GM21825 (cell line): ENCODE measurements around the gene SOHLH1.

Experiments used
- ATAC-seq: cut with Tn5 transposase; IDR thresholded peaks from one replicate; pipeline ENCODE4 v1.9.1; 2021; ENCODE audit warnings: mild to moderate bottlenecking, moderate library complexity; ENCODE audit not compliant: unreplicated experiment

Gene SOHLH1

GRCh38 chr9:135731454-135731853 is 32.2 kb upstream of the SOHLH1 start:
- ATAC-seq, result no peak

DNA sequence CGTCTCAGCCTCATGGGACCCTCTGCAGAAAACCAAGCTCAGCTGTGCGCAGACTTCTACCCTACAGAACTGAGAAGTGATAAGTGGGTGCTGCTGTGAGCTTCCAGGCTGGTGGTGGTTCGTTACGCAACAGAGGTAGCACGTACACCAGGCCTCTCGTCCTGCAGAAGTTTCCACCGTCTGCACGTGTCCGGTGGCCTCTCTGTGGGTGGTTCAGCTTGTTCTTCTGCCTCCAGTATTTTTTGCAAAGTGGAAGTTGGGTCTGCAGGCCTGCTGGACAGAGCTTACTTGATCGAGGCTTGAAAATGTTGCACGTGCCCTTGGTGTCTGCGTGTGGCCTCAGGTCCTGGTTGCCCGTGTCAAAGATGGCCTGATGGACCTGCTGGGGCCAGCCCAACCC is 30.2 kb upstream of the SOHLH1 start:
- ATAC-seq, result no peak

DNA sequence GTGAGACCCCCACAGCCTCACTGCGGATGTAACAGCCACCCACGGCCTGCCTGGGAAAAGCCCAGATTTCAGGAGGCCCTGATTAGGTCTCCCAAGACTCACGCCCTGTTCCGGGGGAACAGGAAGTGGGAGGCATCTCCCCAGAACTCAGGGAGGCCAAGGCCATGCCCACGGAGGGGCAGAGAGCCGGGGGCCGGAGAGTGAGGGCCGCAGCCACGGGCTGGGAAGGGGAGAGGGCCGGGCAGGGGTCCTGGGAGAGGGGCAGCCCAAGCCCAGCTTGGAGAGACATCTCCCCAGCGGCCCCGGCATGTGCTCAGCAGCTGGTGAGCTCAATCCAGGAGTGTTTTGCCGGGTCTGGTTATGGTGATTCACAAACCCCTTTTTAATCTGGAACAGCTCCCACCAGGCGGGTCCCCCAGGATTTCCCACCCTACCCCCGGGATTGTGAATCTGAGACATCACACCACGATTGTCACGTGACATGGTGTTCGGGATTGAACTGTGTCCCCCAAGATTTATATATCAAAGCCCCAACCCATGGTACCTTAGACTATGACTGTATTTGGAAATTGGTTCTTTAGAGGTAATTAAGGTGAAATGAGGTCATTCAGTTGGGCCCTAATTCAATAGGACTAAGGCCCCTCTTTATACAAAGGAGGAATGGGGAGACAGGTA is 29.3 kb upstream of the SOHLH1 start:
- no peak for ATAC-seq

GRCh38 chr9:135727257-135727875 is 28.1 kb upstream of the SOHLH1 start:
- ATAC-seq, result no peak

GRCh38 chr9:135726138-135726853 is 27.0 kb upstream of the SOHLH1 start:
- no peak for ATAC-seq

- ATAC-seq, result no peak
Observed at GRCh38 chr9:135724186-135724787, 25.0 kb upstream of the SOHLH1 start.

GRCh38 chr9:135722365-135722764 is 23.1 kb upstream of the SOHLH1 start:
- ATAC-seq, result no peak

DNA sequence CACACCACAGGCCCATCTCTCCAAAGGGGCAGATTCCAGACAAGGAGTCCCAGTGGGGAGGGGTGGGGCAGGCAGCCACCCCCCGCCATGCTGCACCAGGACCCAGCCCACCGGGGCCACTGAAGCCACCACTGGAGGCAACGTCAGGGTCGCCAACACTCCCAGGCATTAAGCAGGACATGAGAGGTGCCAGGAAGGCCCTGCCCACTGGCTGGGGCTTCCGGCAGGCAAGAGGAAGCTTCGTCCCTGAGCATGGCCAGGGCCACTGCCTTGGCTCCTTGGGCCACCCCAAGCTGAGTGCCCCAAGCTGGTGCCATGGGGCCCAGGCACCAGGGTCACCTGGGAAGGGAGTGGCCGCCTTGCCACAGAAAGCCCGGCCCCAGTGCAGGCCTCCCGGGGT is 20.2 kb upstream of the SOHLH1 start:
- no peak for ATAC-seq

GRCh38 chr9:135718616-135719015 is 19.3 kb upstream of the SOHLH1 start:
- no peak for ATAC-seq

- ATAC-seq, result no peak
Observed at GRCh38 chr9:135717410-135717809, 18.1 kb upstream of the SOHLH1 start.

DNA sequence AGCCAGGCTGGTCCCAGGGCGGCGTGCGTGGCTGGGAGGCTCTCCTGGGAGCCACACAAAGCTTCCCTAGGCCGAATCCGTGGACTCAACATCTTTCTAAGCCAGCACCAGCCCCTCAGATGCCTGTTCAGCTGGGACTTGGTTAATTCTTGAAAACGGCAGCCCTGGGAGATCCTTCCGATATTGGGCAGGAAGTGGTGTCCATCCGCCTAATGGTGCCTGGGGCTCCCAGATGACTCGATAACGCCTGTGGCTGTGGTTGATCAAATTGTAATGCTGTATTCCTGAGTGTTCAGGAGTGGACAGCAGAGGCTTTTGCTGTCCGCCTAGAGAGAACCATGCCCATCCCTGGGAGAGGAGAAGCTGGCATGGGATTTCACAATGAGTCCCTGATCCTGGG is 16.8 kb upstream of the SOHLH1 start:
- no peak for ATAC-seq

DNA sequence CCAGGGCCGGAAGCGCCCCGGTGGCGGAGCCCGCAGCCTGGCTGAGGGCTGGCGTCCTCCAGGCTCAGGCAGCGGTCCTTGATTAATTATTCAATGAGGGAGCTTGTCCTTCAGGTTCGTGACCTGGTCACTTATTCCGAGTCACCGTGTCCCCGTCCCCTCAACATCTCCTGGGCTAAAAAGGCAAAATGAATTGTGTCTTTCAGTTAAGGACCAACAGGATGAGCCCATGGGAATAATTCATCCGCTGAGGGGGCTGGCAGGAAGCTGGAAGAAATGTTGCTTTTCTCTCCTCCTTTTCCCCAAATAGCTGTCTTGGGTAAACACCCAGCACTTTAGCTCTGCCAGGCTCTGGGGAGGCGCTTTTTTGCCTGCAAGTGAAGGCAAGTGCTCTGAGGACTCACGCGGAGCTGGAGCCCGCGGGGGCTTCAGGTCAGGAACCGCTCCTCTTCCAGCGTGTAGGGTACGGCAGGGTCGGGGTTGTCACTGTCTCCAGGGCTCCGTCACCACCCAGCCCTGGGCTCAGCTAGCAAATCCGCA is 15.8 kb upstream of the SOHLH1 start:
- no peak for ATAC-seq

GRCh38 chr9:135714242-135715055 is 15.2 kb upstream of the SOHLH1 start:
- ATAC-seq, result no peak

DNA sequence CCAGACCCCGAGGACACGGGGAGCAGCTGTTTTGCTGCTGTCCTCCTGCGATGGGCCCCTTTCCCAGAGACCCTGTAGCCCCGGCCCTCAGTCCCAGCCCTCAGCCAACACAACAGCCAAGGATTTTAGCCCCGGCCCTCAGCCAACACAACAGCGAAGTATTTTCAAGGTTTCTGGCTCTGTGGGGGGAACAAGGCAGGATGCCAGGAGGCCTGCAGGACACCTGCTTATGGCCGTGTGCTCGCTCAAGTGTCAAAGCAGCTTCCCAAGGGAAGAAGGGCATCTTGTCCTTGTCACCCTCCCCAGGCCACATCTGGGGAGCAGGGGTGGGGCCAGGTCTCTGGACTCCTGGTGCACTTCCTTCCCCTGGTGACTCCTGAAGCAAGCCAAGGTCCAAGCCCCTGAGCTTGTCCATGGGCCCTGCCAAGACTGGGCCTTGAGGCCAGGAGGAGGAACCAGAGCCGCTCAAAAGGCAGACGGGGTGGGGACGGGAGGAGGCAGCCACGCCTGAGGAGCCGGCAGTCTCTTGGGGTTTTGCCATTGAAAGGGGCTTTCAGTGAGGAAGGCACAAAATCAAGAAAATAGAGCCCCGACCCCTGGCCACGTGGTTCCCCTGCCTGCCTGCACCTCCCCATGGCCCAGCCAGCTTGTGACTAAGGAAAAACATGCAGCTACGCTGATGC is 13.5 kb upstream of the SOHLH1 start:
- ATAC-seq, result no peak

DNA sequence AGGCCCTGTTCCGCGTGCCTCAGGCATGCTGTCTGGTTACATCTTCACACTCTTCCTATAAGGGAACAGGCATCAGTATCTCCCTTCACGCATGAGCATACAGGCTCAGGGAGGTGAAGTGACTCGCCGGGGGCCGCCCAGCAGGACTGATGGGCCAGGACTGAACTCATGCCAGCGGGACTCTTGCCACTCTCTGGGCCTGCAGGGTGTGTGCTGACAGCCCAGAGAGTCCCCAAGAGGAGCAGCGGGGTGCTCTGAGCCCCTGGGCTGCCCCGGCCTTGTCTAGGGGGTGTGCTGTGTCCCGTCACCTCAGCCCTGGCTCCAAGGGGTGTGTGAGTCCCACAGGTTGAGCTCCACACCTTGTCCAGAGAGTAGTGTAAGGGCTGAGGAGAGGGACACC is 12.6 kb upstream of the SOHLH1 start:
- no peak for ATAC-seq

- ATAC-seq, result no peak
Observed at GRCh38 chr9:135711391-135711790, 12.1 kb upstream of the SOHLH1 start.

GRCh38 chr9:135708164-135708563 is 8.9 kb upstream of the SOHLH1 start:
- no peak for ATAC-seq

DNA sequence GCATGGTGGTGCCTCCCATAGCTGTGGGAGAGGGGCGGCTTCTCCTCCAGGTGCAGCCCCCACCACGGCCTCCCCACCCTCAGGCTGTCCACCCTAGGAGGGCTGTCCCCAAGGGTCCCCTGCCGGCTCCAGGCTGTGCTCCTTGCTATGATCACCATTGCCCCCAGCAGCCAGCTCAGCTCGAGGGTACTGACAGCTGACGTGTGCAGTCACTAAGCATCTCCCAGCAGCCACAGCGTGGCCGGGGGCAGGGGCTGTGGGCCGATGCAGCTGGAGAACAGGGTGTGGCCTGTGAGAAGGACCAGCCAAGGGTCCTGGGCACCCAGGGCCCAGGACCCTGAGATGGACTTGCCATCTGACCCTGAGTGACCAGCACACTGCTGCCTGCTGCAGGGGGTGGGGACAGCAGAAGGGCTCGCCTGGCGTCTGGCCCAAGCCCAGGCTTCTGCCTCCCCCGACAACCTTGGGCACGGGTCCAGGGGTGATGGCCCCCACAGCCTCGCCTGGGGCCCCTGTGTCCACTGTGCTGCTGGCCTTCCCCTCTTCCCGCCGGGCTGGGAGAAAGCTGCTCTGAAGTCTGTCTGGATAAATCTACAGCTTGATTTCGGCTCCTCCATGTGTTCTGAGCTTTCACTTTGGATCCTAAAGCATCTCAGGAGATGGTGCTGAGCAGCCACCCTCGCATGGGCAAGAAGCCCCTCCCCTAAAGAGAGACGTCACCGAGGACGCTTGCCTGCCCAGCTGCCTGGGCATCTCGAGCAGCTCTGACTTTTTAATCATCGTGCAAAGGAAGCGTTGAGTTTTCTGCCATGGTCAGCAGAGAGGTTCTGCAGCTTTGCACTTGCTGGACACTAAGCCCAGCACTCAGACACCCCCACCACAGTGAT is 8.2 kb upstream of the SOHLH1 start:
- no peak for ATAC-seq

GRCh38 chr9:135706288-135706687 is 7.0 kb upstream of the SOHLH1 start:
- ATAC-seq, result no peak
